Smooth muscle cell (in vitro differentiated cells): ENCODE data around the gene LSM14B. TPM values are rescaled to one million over a fixed set of nuclear protein-coding genes. Genes with fewer than 3 reads are reported as not detected.
"Not testable (repeated sequence)": the region's sequence is repeated elsewhere in the genome, so short reads cannot be mapped to it uniquely, and the experiment has no call there.

Source experiments
- DNase-seq: peaks from one replicate; lab custom pipeline; 2025; ENCODE audit not compliant: unreplicated experiment; lab: John Stamatoyannopoulos, UW
- H2AFZ ChIP-seq: fragments of 200-600 bp; sonication (generic); 2 replicates; pipeline ENCODE4 v1.6.0; 2016; ENCODE audit warnings: antibody characterized with exemption, low read depth, mild to moderate bottlenecking
- H3F3A ChIP-seq: fragments of 200-600 bp; sonication (generic); 2 replicates; pipeline ENCODE4 v1.6.0; 2017; ENCODE audit warnings: antibody characterized with exemption, low read depth
- H3K27ac ChIP-seq: fragments of 200-600 bp; sonication (generic); 2 replicates; pipeline ENCODE4 v1.5.1; 2016; ENCODE audit warnings: low read depth, mild to moderate bottlenecking
- H3K27me3 ChIP-seq: fragments of 200-600 bp; sonication (generic); 2 replicates; pipeline ENCODE4 v1.6.1; 2016; ENCODE audit warnings: low read depth, mild to moderate bottlenecking
- H3K36me3 ChIP-seq: fragments of 200-600 bp; sonication (generic); 2 replicates; pipeline ENCODE4 v1.5.1; 2016; ENCODE audit warnings: low read depth
- H3K4me1 ChIP-seq: fragments of 200-600 bp; sonication (generic); 2 replicates; pipeline ENCODE4 v1.5.1; 2016; ENCODE audit warnings: low read depth
- H3K4me2 ChIP-seq: fragments of 200-600 bp; sonication (generic); 2 replicates; pipeline ENCODE4 v1.6.0; 2016; ENCODE audit warnings: mild to moderate bottlenecking
- H3K4me3 ChIP-seq: fragments of 200-600 bp; sonication (generic); 2 replicates; pipeline ENCODE4 v1.5.1; 2016; ENCODE audit warnings: mild to moderate bottlenecking
- H3K79me2 ChIP-seq: fragments of 200-600 bp; sonication (generic); 2 replicates; pipeline ENCODE4 v1.6.0; 2016; ENCODE audit warnings: low read depth, mild to moderate bottlenecking
- H3K9ac ChIP-seq: fragments of 200-600 bp; sonication (generic); 2 replicates; pipeline ENCODE4 v1.6.0; 2016; ENCODE audit warnings: low read depth
- H3K9me3 ChIP-seq: fragments of 200-600 bp; sonication (generic); replicated peaks from 2 replicates; pipeline ENCODE4 v1.5.1; 2016; ENCODE audit warnings: low read depth
- H4K20me1 ChIP-seq: fragments of 200-600 bp; sonication (generic); 2 replicates; pipeline ENCODE4 v1.6.0; 2016; ENCODE audit warnings: low read depth
- WGBS: methylation state at CpG from one replicate; pipeline ENCODE4 v1.1.7; 2016; ENCODE audit warnings: low lambda C conversion rate; 5-methylcytosine and 5-hydroxymethylcytosine counted together
- polyA plus RNA-seq: library from polyadenylated mRNA; unstranded; fragments of >200 nt; fragmentation: Nextera tagmentation; extraction: Ambion mirVana; gene quantifications from 2 replicates; pipeline ENCODE4 v1.2.1, GENCODE V29; 2016
- total RNA-seq: library from RNA; depleted of rRNA; stranded (reverse); fragments of >200 nt; gene quantifications from 2 replicates; pipeline ENCODE4 v1.2.3, GENCODE V29; 2014
- TF ChIP-seq, protein P1 (sequence below): fragments of 200-600 bp; sonication (generic); IDR thresholded peaks from 2 replicates; pipeline ENCODE4 v1.5.1; 2017; ENCODE audit warnings: borderline replicate concordance, mild to moderate bottlenecking, antibody characterized with exemption; ENCODE audit not compliant: insufficient read depth, poor library complexity, severe bottlenecking

The LSM14B gene
- total and polyA plus RNA-seq, 2 experiments from 2014 or later = 5.6 to 21.5 TPM

DNA sequence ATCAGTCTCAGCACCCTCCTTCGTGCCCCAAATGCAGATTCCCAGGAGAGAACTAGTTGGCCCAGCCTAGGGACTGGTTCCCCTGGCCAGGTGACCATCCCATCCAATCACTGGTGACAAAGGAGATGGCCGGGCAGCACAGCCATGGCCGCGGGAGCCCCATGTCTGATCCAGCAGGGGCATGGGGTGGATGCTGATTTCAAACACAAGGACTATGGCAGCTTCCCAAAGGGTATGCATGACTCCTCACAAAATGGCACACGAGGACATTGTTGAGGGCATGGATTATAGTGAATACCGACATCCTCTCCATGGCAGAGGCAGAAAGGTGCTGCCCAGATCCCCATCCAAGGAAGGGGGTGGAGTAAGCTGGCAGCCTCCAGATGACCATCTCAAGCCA, 9.9 kb upstream of the LSM14B start:
- TF ChIP-seq, protein P1, sequence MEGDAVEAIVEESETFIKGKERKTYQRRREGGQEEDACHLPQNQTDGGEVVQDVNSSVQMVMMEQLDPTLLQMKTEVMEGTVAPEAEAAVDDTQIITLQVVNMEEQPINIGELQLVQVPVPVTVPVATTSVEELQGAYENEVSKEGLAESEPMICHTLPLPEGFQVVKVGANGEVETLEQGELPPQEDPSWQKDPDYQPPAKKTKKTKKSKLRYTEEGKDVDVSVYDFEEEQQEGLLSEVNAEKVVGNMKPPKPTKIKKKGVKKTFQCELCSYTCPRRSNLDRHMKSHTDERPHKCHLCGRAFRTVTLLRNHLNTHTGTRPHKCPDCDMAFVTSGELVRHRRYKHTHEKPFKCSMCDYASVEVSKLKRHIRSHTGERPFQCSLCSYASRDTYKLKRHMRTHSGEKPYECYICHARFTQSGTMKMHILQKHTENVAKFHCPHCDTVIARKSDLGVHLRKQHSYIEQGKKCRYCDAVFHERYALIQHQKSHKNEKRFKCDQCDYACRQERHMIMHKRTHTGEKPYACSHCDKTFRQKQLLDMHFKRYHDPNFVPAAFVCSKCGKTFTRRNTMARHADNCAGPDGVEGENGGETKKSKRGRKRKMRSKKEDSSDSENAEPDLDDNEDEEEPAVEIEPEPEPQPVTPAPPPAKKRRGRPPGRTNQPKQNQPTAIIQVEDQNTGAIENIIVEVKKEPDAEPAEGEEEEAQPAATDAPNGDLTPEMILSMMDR = no peak
- DNase-seq = no peak
- Histone ChIP-seq H3K9ac (no peak overlapping the region), H3K4me2 (no peak overlapping the region), H3K36me3 (no peaks in the 10 kb centered on the region), H3F3A (no peaks in the 10 kb centered on the region), H3K27ac (no peak overlapping the region), H3K79me2 (no peaks in the 10 kb centered on the region), H4K20me1 (no peaks in the 10 kb centered on the region), H2AFZ (no peak overlapping the region), H3K27me3 (peaks cover 3% of the 10 kb centered on the region), H3K4me3 (no peak overlapping the region), H3K4me1 (no peaks in the 10 kb centered on the region), H3K9me3 (no peaks in the 10 kb centered on the region)
- 92% methylated on average over 6 of the region's 6 CpGs for WGBS

DNA sequence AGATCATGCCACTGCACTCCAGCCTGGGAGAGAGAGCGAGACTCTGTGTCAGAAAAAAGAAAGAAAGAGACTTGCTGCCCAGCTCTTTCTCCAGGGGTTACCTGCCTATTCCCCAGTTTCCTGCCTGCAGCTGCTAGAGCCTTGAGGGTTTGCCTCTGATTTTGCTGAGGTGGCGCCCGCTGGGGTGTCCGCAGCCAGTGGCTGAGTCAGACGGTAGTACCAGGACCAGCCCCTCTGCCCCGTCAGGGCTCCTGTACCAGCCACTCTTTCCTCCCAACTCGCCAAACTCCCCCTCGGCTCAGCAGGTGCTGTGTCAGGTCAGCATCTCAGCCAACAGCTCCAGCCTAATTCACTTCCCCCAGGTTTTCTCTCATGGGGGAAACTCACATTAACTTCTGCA, 7.4 kb upstream of the LSM14B start:
- H3K4me3 ChIP-seq = no peak overlapping the region
- no peaks in the 10 kb centered on the region for H3K79me2 ChIP-seq
- TF ChIP-seq, protein P1 = no peak

DNA sequence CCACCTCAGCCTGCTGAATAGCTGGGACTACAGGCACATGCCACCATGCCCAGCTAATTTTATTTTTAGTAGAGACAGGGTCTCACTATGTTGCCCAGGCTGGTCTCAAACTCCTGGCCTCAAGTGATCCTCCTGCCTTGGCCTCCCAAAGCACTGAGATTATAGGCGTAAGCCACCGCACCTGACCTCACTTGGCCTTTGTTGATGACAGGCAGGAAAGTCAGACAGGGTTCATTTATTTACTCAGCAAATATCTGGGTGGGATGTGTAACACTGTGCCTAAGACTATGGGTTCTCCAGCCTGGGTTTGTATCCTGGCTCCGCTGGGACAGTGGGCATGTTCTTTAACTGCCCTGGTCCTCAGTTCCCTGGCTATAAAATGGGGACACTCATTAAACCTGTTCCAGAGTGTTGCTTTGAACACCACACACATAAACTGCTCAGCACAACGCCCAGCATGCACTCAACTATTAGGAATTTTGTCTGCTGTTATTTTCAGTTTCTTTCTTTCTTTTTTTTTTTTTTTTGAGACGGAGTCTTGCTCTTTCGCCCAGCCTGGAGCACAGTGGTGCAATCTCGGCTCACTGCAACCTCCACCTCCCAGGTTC, 6.4 kb upstream of the LSM14B start:
- not testable (repeated sequence) for H3K4me2 ChIP-seq, H3F3A ChIP-seq, H4K20me1 ChIP-seq, H3K4me1 ChIP-seq, H3K27me3 ChIP-seq, DNase-seq, H3K9ac ChIP-seq, H3K79me2 ChIP-seq, H3K4me3 ChIP-seq, H3K9me3 ChIP-seq, H2AFZ ChIP-seq, H3K36me3 ChIP-seq, H3K27ac ChIP-seq
- 93% methylated on average over 7 of the region's 7 CpGs for WGBS

More for the DNA sequence above, 7.4 kb upstream of the LSM14B start:
- H3K27ac ChIP-seq = no peak overlapping the region
- H3K27me3 ChIP-seq = peaks cover 3% of the 10 kb centered on the region
- H3F3A ChIP-seq = no peaks in the 10 kb centered on the region
- no peak overlapping the region for H3K4me2 ChIP-seq
- no peak for DNase-seq
- H4K20me1 ChIP-seq = no peaks in the 10 kb centered on the region
- H3K9me3 ChIP-seq = no peaks in the 10 kb centered on the region
- no peak overlapping the region for H2AFZ ChIP-seq
- H3K36me3 ChIP-seq = no peaks in the 10 kb centered on the region
- H3K9ac ChIP-seq = no peak overlapping the region
- 33% methylated on average over 7 of the region's 8 CpGs for WGBS
- peaks cover 6% of the 10 kb centered on the region for H3K4me1 ChIP-seq

DNA sequence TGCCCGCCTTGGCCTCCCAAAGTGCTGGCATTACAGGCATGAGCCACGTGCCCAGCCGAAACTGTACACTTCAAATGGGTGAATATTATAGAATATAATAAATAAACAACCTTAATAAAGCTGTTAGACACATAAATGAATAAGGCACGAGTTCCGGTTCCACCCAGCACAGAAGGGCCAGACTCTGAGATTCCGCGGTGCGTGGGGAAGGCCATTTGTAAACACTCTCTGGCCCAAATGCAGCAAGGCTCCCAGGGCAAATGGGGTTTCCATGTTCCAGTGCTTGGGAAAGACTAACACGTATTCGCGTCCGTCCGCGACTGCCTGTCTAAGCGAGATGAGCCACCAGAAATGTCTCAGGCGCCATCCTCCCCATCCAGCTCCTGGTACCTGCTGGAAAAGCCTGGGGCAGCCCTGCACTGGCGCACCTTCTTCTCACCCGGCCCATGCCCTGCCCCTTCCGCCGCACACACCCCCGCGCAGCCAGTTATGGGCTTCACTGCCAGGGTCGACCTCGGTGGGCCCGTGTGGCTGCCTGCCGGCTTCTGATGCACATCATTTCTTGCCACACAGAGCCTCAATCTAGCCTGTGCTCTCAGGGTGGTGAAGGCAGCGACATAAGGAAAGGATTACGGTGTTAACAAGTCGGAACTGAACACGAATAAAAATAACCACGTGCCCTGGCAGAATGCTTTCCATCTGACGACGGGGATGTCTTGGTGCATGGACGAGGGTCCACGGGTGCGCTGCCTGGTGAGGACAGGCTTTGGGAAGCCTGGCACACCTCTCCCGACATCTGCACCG, 5.5 kb upstream of the LSM14B start:
- H3K4me1 ChIP-seq = peaks cover 6% of the 10 kb centered on the region
- H3K9ac ChIP-seq = no peak overlapping the region
- H4K20me1 ChIP-seq = no peaks in the 10 kb centered on the region
- DNase-seq = no peak
- no peak overlapping the region for H3K4me2 ChIP-seq
- no peak overlapping the region for H3K27ac ChIP-seq
- peaks cover 3% of the 10 kb centered on the region for H3K27me3 ChIP-seq
- H3K36me3 ChIP-seq = no peaks in the 10 kb centered on the region
- no peaks in the 10 kb centered on the region for H3K79me2 ChIP-seq
- H3K4me3 ChIP-seq = no peak overlapping the region
- H3F3A ChIP-seq = no peaks in the 10 kb centered on the region
- 94% methylated on average over 38 of the region's 38 CpGs for WGBS
- no peaks in the 10 kb centered on the region for H3K9me3 ChIP-seq
- TF ChIP-seq, protein P1 = no peak
- H2AFZ ChIP-seq = no peak overlapping the region
